ENCODE results near the gene CDK13. TPM values are rescaled to one million over a fixed set of nuclear protein-coding genes. Genes with fewer than 3 reads are reported as not detected.

The CDK13 gene
- total RNA-seq, 1 experiment from 2014 or later = 34.9 TPM

DNA sequence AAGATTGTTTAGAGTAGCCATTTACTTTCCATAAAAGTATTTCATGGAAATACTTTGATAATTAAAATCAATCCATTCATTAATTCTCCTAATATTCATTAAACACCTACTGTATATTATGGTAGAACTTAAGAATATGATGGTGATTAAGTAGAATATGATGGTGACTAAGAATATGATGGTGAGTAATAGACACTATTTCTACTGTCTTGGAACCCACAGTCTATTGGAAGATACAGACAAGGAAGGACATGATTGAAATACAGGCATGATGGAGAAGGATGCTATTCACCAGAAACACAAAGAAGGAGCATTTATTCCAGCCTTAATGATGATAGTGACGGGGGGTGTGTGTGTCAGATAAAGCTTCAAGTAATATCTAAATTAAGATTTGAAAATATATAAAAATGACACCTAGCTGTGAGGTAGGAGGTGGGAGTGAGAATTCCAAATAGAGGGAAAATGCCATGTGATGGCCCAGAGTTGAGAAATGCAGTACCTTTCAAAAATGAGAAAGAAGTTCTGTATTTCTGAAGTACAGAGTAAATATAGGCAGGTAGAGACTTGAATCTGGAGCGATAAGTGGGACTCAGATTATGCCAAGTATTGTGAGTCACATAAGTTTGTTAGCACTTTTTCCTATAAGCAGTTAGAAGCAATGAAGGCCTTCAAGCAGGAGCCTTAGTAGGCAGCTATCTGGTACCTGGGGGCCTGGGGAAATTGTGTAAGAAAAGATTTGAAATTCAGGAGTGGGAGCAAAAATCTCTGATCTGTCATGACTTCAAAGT, 12.5 kb upstream of the CDK13 start:
- no peaks in the 10 kb centered on the region for H3K9me2 ChIP-seq (replicated peaks; ENCODE audit: low read length)
- CTCF ChIA-PET = no interaction called here
- H2AFZ ChIP-seq (ENCODE audit: low read length) = no peak overlapping the region
- no peaks in the 10 kb centered on the region for H3F3A ChIP-seq (ENCODE audit: low read length, unreplicated experiment)
- no TSS peak for BruUV-seq (replicated peaks)
- no peak overlapping the region for H3K4me3 ChIP-seq (ENCODE audit: low read length)
- H3K27ac ChIP-seq (ENCODE audit: low read length) = no peak overlapping the region
- TF ChIP-seq, protein P1, sequence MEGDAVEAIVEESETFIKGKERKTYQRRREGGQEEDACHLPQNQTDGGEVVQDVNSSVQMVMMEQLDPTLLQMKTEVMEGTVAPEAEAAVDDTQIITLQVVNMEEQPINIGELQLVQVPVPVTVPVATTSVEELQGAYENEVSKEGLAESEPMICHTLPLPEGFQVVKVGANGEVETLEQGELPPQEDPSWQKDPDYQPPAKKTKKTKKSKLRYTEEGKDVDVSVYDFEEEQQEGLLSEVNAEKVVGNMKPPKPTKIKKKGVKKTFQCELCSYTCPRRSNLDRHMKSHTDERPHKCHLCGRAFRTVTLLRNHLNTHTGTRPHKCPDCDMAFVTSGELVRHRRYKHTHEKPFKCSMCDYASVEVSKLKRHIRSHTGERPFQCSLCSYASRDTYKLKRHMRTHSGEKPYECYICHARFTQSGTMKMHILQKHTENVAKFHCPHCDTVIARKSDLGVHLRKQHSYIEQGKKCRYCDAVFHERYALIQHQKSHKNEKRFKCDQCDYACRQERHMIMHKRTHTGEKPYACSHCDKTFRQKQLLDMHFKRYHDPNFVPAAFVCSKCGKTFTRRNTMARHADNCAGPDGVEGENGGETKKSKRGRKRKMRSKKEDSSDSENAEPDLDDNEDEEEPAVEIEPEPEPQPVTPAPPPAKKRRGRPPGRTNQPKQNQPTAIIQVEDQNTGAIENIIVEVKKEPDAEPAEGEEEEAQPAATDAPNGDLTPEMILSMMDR (conservative IDR thresholded peaks at IDR 0.05; ENCODE audit: low read depth, low read length) = no peak
- TF ChIP-seq EZH2phosphoT487 (IDR thresholded peaks at IDR 0.05; ENCODE audit: borderline replicate concordance, low read length) (no peak), EZH2 (IDR thresholded peaks at IDR 0.05; ENCODE audit: low read length, unreplicated experiment) (no peak)
- H3K36me3 ChIP-seq (ENCODE audit: low read depth, low read length) = no peaks in the 10 kb centered on the region
- no peaks in the 10 kb centered on the region for H3K4me1 ChIP-seq (ENCODE audit: insufficient read depth, low read length)
- intact Hi-C loops (cut with micrococcal nuclease) = no loop called here
- H3K79me2 ChIP-seq (ENCODE audit: low read length) = no peaks in the 10 kb centered on the region
- H4K20me1 ChIP-seq (ENCODE audit: low read length) = no peaks in the 10 kb centered on the region
- H3K9ac ChIP-seq (ENCODE audit: low read length) = no peak overlapping the region
- H3K9me3 ChIP-seq (ENCODE audit: low read length) = no peaks in the 10 kb centered on the region
- no peaks in the 10 kb centered on the region for H3K27me3 ChIP-seq (ENCODE audit: low read length)
- ATAC-seq = no peak
- POLR2A ChIA-PET (ENCODE audit: unreplicated experiment) = no interaction called here
- no peak for DNase-seq
- H3K4me2 ChIP-seq (ENCODE audit: low read length) = no peak overlapping the region

DNA sequence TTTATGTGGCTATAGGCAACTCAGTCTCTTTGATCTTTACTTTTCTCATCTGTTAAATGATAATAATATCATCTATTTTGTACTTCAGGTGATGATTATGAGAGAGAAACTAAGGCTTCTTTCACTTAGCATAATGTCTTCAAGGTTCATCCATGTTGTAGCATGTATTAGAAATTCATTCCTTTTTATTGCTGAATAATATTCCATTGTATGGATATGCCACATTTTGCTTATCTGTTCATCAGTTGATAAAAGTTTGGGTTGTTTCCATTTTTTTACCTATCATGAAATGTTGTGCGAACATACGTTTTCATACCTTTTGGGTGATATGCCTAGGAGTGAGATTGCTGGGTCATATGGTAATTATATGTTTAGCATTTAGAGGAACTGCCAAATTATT, 7.2 kb upstream of the CDK13 start:
- H3K4me1 ChIP-seq (ENCODE audit: insufficient read depth, low read length) = no peaks in the 10 kb centered on the region
- TF ChIP-seq, protein P1 (conservative IDR thresholded peaks at IDR 0.05; ENCODE audit: low read depth, low read length) = no peak
- TF ChIP-seq EZH2 (IDR thresholded peaks at IDR 0.05; ENCODE audit: low read length, unreplicated experiment) (no peak), EZH2phosphoT487 (IDR thresholded peaks at IDR 0.05; ENCODE audit: borderline replicate concordance, low read length) (no peak)
- H3K36me3 ChIP-seq (ENCODE audit: low read depth, low read length) = no peaks in the 10 kb centered on the region
- H3K27me3 ChIP-seq (ENCODE audit: low read length) = no peaks in the 10 kb centered on the region
- no peaks in the 10 kb centered on the region for H3K79me2 ChIP-seq (ENCODE audit: low read length)
- DNase-seq = no peak
- H3F3A ChIP-seq (ENCODE audit: low read length, unreplicated experiment) = no peaks in the 10 kb centered on the region
- H3K9ac ChIP-seq (ENCODE audit: low read length) = no peak overlapping the region
- BruUV-seq (replicated peaks) = no TSS peak
- intact Hi-C loops (cut with micrococcal nuclease) = no loop called here
- no peaks in the 10 kb centered on the region for H4K20me1 ChIP-seq (ENCODE audit: low read length)
- H2AFZ ChIP-seq (ENCODE audit: low read length) = no peak overlapping the region
- no peak overlapping the region for H3K4me3 ChIP-seq (ENCODE audit: low read length)
- ChIA-PET POLR2A (ENCODE audit: unreplicated experiment) (no interaction called here), CTCF (no interaction called here)
- ATAC-seq = no peak
- H3K9me3 ChIP-seq (ENCODE audit: low read length) = no peaks in the 10 kb centered on the region
- H3K4me2 ChIP-seq (ENCODE audit: low read length) = no peak overlapping the region
- no peak overlapping the region for H3K27ac ChIP-seq (ENCODE audit: low read length)
- H3K9me2 ChIP-seq (replicated peaks; ENCODE audit: low read length) = no peaks in the 10 kb centered on the region

DNA sequence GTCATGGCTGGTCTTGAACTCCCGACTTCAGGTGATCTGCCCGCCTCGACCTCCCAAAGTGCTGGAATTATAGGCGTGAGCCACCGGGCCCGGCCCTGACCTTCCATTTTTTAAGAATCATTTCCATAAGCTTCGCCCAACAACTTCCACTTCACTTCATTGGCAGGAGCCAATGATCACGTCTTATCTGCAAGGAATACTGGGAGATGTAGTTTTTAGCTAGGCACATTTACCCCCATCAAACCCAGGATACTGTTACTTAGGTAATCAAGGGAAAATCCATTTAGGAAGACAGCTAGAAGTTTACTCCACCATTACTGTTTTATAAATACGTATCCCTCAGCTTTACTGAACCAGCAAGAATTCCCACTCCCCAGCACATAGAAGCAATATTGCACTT, 3.4 kb upstream of the CDK13 start:
- CTCF ChIA-PET = interaction anchor here (1.0 kb wide), 1 partner anchor 50 kb away, joined by 4 read pairs; no protein-coding TSS in a partner anchor
- Histone ChIP-seq H3K4me3 (ENCODE audit: low read length) (no peak overlapping the region), H2AFZ (ENCODE audit: low read length) (no peak overlapping the region), H3K9ac (ENCODE audit: low read length) (no peak overlapping the region), H3K9me2 (replicated peaks; ENCODE audit: low read length) (no peaks in the 10 kb centered on the region), H3K36me3 (ENCODE audit: low read depth, low read length) (no peaks in the 10 kb centered on the region), H3K27me3 (ENCODE audit: low read length) (no peaks in the 10 kb centered on the region), H3K9me3 (ENCODE audit: low read length) (no peaks in the 10 kb centered on the region), H3K27ac (ENCODE audit: low read length) (no peak overlapping the region), H3F3A (ENCODE audit: low read length, unreplicated experiment) (no peaks in the 10 kb centered on the region), H3K4me2 (ENCODE audit: low read length) (no peak overlapping the region), H3K4me1 (ENCODE audit: insufficient read depth, low read length) (peaks cover 6% of the 10 kb centered on the region; the same call in 1 of the 2 replicates), H4K20me1 (ENCODE audit: low read length) (peaks cover 2% of the 10 kb centered on the region), H3K79me2 (ENCODE audit: low read length) (peaks cover 23% of the 10 kb centered on the region)
- no TSS peak for BruUV-seq (replicated peaks)
- ATAC-seq (no peak), DNase-seq (no peak)
- no peak for TF ChIP-seq EZH2phosphoT487 (IDR thresholded peaks at IDR 0.05; ENCODE audit: borderline replicate concordance, low read length)
- TF ChIP-seq, protein P1 (conservative IDR thresholded peaks at IDR 0.05; ENCODE audit: low read depth, low read length) = no peak
- TF ChIP-seq EZH2 (IDR thresholded peaks at IDR 0.05; ENCODE audit: low read length, unreplicated experiment) = no peak
- POLR2A ChIA-PET (ENCODE audit: unreplicated experiment) = no interaction called here
- intact Hi-C loops (cut with micrococcal nuclease) = loop anchor here (5.0 kb wide), 2 partner anchors 49 to 324 kb away; partner anchors contain the start of gene RALA
